DOHH2 (cell line): Measurements from ENCODE around the gene GNG12.

Experiments used
- EZH2phosphoT487 ChIP-seq: fragments of 200-600 bp; sonication (generic); IDR thresholded peaks from 2 replicates; pipeline ENCODE4 v1.6.1; 2017; ENCODE audit warnings: borderline replicate concordance, mild to moderate bottlenecking, antibody characterized with exemption, low read length, moderate library complexity, mixed read lengths
- TF ChIP-seq, protein P1 (sequence below): fragments of 200-600 bp; sonication (generic); IDR thresholded peaks from one replicate; pipeline ENCODE4 v1.5.1; 2014; ENCODE audit warnings: antibody characterized with exemption, mild to moderate bottlenecking, low read depth, low read length; ENCODE audit not compliant: poor library complexity, severe bottlenecking

GRCh38 chr1:67688526-67689219 lies 144.6 kb downstream of the GNG12 start:
- TF ChIP-seq, protein P1, sequence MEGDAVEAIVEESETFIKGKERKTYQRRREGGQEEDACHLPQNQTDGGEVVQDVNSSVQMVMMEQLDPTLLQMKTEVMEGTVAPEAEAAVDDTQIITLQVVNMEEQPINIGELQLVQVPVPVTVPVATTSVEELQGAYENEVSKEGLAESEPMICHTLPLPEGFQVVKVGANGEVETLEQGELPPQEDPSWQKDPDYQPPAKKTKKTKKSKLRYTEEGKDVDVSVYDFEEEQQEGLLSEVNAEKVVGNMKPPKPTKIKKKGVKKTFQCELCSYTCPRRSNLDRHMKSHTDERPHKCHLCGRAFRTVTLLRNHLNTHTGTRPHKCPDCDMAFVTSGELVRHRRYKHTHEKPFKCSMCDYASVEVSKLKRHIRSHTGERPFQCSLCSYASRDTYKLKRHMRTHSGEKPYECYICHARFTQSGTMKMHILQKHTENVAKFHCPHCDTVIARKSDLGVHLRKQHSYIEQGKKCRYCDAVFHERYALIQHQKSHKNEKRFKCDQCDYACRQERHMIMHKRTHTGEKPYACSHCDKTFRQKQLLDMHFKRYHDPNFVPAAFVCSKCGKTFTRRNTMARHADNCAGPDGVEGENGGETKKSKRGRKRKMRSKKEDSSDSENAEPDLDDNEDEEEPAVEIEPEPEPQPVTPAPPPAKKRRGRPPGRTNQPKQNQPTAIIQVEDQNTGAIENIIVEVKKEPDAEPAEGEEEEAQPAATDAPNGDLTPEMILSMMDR = no peak
- no peak for TF ChIP-seq EZH2phosphoT487
